Body of pancreas (tissue), 4 donors: Measurements from ENCODE around the gene BABAM2. TPM values are rescaled to one million over a fixed set of nuclear protein-coding genes. Genes with fewer than 3 reads are reported as not detected.
A peak's percentile ranks its signal among the peaks of the same experiment; 100 is the strongest.
"Not testable (repeated sequence)": the region's sequence is repeated elsewhere in the genome, so short reads cannot be mapped to it uniquely, and the experiment has no call there.

ENCODE experiments used
- ATAC-seq: fragments of 150-250 bp; one replicate; pipeline ENCODE4 v1.9.1; 2016
- DNase-seq, 4 donors: peaks; one replicate each; pipeline ENCODE4 v3.0.0-alpha.2; 2019
- H3K27ac ChIP-seq, 4 donors: fragments of 200-600 bp; sonication (generic); 1 replicate in 3 of 4; 2 replicates in 1 of 4; pipeline versions ENCODE4 v1.5.1 to v1.6.1; 2016 to 2019; ENCODE audit warnings: mild to moderate bottlenecking in 1 of 4, mixed read lengths in 1 of 4, moderate library complexity in 1 of 4
- H3K27me3 ChIP-seq, 2 donors: fragments of 200-600 bp; sonication (generic); one replicate each; pipeline ENCODE4 v1.6.0; 2016; ENCODE audit warnings: mild to moderate bottlenecking in 1 of 2
- H3K36me3 ChIP-seq, 2 donors: fragments of 200-600 bp; sonication (generic); replicated peaks in 1 of 2; 2 replicates each; pipeline ENCODE4 v1.5.1; 2016; ENCODE audit warnings: low read depth in 2 of 2; ENCODE audit not compliant: insufficient read depth in 1 of 2
- H3K4me1 ChIP-seq: fragments of 200-600 bp; sonication (generic); one replicate; pipeline ENCODE4 v1.6.0; 2016
- H3K4me3 ChIP-seq, 2 donors: fragments of 200-600 bp; sonication (generic); 1 replicate in 1 of 2; 2 replicates in 1 of 2; pipeline ENCODE4 v1.5.1; 2016 to 2019
- H3K9me3 ChIP-seq, 3 donors: fragments of 200-600 bp; sonication (generic); 1 replicate in 2 of 3; 2 replicates in 1 of 3; pipeline ENCODE4 v1.5.1; 2016
- POLR2A ChIP-seq, 3 donors: fragments of 450-650 bp; IDR thresholded peaks; one replicate each; pipeline ENCODE4 v1.6.1; 2016; ENCODE audit warnings: antibody characterized with exemption in 3 of 3, mild to moderate bottlenecking in 2 of 3
- WGBS, 2 donors: methylation state at CpG; one replicate each; pipeline ENCODE4 v1.1.5; 2017; 5-methylcytosine and 5-hydroxymethylcytosine counted together
- intact Hi-C: fragments of 100-400 bp; cut with DNase I; formaldehyde crosslinking; loops from one replicate; pipeline ENCODE4 v1.15.1; 2023
- total RNA-seq, 2 donors: library from RNA; depleted of rRNA; stranded (reverse); fragments of >200 nt; gene quantifications; one replicate each; pipeline ENCODE4 v1.1.0, GENCODE V29; 2016
- TF ChIP-seq, protein P1 (sequence below), 7 experiments: fragments of 450-650 bp in 4 of 7; fragments of 200-600 bp in 3 of 7; sonication (generic) in 3 of 7; IDR thresholded peaks; one replicate each; pipeline ENCODE4 v1.5.1; 2016 to 2019; ENCODE audit warnings: antibody characterized with exemption in 7 of 7

Gene BABAM2
- total RNA-seq, 2 donors from 2014 or later = 20.5 to 22.4 TPM

DNA sequence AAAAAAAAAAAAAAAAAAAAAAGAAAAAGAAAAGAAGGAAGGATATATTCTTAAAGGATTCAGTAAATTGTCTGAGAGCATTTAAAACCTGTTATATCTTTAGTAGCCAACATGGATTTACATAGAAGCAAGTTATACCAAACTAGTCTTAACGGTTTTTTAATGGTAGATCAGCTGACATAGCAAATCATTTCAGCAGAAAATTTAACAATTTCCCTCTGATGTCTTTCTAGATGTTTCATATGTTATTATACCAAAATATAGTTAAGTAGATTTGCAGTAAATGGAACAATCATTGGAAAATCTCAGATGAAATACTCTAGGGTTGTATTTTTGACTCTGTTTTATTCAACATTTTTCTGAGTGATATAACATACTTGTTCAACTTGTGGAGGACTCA, 72.9 kb downstream of the BABAM2 start:
- peaks cover 0 to under 1% (median 0%) of the 10 kb centered on the region in 3 donors for H3K9me3 ChIP-seq
- intact Hi-C loops = no loop called here
- DNase-seq (no peak), ATAC-seq (no peak)
- H3K27me3 ChIP-seq = no peaks in the 10 kb centered on the region
- H3K4me3 ChIP-seq = no peak overlapping the region
- peaks cover 24% of the 10 kb centered on the region for H3K4me1 ChIP-seq
- H3K36me3 ChIP-seq = no peaks in the 10 kb centered on the region
- no peak overlapping the region for H3K27ac ChIP-seq
- WGBS, 2 donors = 91 to 97% methylated on average over 1 of the region's 1 CpG
- TF ChIP-seq POLR2A (IDR thresholded peaks at IDR 0.05) = no peak

DNA sequence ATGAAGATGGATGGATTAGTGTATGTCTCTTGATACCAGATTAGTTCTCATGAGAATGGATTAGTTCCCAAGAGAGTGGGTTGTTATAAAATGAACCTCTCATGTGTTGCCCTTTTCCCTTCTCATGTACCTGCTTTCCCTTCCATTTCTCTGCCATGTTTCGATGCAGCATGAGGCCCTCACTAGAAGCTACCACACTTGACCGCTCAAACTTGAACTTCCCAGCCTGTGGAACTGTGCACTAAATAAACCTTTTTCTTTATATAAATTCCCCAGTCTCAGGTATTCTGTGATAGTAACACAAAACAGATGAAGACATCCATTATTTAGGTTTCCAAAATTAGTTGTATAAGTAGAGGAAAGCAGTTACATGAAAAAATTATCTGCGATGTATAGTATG, 73.5 kb downstream of the BABAM2 start:
- TF ChIP-seq, protein P1, sequence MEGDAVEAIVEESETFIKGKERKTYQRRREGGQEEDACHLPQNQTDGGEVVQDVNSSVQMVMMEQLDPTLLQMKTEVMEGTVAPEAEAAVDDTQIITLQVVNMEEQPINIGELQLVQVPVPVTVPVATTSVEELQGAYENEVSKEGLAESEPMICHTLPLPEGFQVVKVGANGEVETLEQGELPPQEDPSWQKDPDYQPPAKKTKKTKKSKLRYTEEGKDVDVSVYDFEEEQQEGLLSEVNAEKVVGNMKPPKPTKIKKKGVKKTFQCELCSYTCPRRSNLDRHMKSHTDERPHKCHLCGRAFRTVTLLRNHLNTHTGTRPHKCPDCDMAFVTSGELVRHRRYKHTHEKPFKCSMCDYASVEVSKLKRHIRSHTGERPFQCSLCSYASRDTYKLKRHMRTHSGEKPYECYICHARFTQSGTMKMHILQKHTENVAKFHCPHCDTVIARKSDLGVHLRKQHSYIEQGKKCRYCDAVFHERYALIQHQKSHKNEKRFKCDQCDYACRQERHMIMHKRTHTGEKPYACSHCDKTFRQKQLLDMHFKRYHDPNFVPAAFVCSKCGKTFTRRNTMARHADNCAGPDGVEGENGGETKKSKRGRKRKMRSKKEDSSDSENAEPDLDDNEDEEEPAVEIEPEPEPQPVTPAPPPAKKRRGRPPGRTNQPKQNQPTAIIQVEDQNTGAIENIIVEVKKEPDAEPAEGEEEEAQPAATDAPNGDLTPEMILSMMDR (IDR thresholded peaks at IDR 0.05) = no peak
- no peak for TF ChIP-seq POLR2A (IDR thresholded peaks at IDR 0.05)
- Histone ChIP-seq H3K4me3 (no peak overlapping the region), H3K4me1 (peaks cover 23% of the 10 kb centered on the region), H3K9me3 (peaks cover 0 to 6% (median 0%) of the 10 kb centered on the region in 3 donors), H3K27ac (no peak overlapping the region), H3K36me3 (no peaks in the 10 kb centered on the region), H3K27me3 (no peaks in the 10 kb centered on the region)
- intact Hi-C loops = no loop called here
- 65 to 100% methylated on average over 3 of the region's 3 CpGs for WGBS, 2 donors
- no peak for DNase-seq
- ATAC-seq = no peak

DNA sequence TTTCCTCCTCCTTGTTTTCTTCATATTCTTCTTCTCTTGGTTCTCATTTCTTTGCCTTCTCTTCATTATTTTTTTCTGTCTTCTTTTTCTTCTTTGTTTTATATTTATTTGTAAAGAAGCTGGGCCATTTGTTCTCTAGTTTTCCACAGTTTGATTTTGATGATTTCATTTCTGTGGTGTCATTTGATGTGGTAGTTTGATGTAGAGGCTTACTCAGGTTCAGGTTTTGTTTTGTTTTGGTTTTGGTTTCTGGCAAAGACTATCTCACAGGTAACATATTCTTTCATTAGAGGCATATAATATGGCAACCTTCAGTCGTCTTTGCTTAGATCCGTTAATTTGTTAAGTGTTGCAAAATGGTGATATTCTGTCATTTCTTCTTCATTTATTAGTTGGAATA, 75.3 kb downstream of the BABAM2 start:
- Histone ChIP-seq H3K4me1 (peaks cover 7% of the 10 kb centered on the region), H3K9me3 (peaks cover 0 to 7% (median 0%) of the 10 kb centered on the region in 3 donors), H3K27me3 (no peaks in the 10 kb centered on the region), H3K4me3 (no peak overlapping the region), H3K36me3 (no peaks in the 10 kb centered on the region), H3K27ac (no peak overlapping the region)
- TF ChIP-seq, protein P1 (IDR thresholded peaks at IDR 0.05) = no peak
- no peak for TF ChIP-seq POLR2A (IDR thresholded peaks at IDR 0.05)
- DNase-seq (no peak), ATAC-seq (no peak)
- intact Hi-C loops = no loop called here
- 87 to 89% methylated on average over 2 of the region's 2 CpGs for WGBS, 2 donors

DNA sequence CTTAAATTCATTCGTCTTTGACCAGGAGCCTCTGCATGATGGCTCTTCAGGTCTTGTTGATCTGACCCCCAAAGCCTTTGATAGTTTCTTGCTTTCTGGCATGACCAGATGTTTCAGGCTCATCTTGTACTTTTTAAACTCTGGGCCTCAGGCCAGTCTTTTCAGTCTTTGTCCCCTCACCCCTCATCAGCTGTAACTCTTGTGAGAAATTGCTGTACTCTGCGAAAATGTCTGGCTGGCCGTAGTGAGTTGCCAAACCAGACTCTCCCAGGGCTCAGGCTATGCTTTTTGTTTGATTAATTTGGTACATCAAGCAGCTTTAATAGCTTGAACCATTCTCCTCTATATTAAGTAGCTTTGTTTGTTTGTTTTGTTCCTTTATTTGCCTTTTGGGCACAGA, 75.9 kb downstream of the BABAM2 start:
- Histone ChIP-seq H3K9me3 (peaks cover 0 to 7% (median 0%) of the 10 kb centered on the region in 3 donors), H3K4me3 (no peak overlapping the region), H3K27me3 (no peaks in the 10 kb centered on the region), H3K36me3 (no peaks in the 10 kb centered on the region), H3K27ac (peak overlapping the region in 2 of 4 donors; percentile 11 to 13), H3K4me1 (peaks cover 7% of the 10 kb centered on the region)
- ATAC-seq = no peak
- 55 to 56% methylated on average over 3 of the region's 3 CpGs for WGBS, 2 donors
- peak in 2 of 4 donors; percentile 12 to 41 for DNase-seq
- intact Hi-C loops = no loop called here
- TF ChIP-seq, protein P1 (IDR thresholded peaks at IDR 0.05) = no peak
- TF ChIP-seq POLR2A (IDR thresholded peaks at IDR 0.05) = no peak

DNA sequence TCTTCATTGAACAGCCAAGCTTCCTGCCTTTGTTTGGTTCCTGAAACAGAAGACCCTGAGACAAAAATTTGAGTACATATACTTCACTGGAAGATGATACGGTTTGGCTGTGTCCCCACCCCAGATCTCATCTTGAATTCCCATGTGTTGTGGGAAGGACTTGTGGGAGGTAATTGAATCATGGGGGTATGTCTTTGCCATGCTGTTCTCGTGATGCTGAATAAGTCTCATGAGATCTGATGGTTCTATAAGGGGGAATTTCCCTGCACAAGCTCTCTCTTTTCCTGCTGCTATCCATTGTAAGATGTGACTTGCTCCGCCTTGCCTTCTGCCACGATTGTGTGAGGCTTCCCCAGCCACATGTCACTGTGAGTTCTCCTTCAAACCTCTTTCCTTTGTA, 76.5 kb downstream of the BABAM2 start:
- TF ChIP-seq, protein P1 (IDR thresholded peaks at IDR 0.05) = no peak
- TF ChIP-seq POLR2A (IDR thresholded peaks at IDR 0.05) = no peak
- H3K4me3 ChIP-seq = no peak overlapping the region
- H3K4me1 ChIP-seq = peaks cover 7% of the 10 kb centered on the region
- peak overlapping the region in 1 of 4 donors; percentile 13 for H3K27ac ChIP-seq
- peaks cover 0 to 7% (median 0%) of the 10 kb centered on the region in 3 donors for H3K9me3 ChIP-seq
- ATAC-seq = no peak
- H3K27me3 ChIP-seq = no peaks in the 10 kb centered on the region
- no peak for DNase-seq
- intact Hi-C loops = no loop called here
- WGBS, 2 donors = 83 to 97% methylated on average over 4 of the region's 4 CpGs
- no peaks in the 10 kb centered on the region for H3K36me3 ChIP-seq

DNA sequence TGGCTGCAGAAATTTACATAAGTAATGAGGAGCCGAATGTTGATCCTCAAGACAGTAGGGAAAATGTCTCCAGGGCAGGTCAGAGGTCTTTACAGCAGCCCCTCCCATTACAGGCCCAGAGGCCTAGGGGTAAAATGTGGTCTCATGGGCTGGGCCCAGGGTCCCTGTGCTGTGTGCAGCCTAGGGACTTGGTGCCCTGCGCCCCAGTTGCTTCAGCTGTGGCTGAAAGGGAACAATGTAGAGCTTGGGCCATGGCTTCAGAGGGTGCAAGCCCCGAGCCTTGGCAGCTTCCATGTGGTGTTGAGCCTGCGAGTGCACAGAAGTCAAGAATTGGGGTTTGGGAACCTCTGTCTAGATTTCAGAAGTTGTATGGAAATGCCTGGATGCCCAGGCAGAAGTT, 77.5 kb downstream of the BABAM2 start:
- H3K27me3 ChIP-seq, H3K27ac ChIP-seq, intact Hi-C loops, H3K4me3 ChIP-seq, H3K36me3 ChIP-seq, DNase-seq, H3K9me3 ChIP-seq, ATAC-seq, H3K4me1 ChIP-seq: not testable (repeated sequence)
- WGBS, 2 donors = 98 to 100% methylated on average over 3 to 4 of the region's 4 CpGs

DNA sequence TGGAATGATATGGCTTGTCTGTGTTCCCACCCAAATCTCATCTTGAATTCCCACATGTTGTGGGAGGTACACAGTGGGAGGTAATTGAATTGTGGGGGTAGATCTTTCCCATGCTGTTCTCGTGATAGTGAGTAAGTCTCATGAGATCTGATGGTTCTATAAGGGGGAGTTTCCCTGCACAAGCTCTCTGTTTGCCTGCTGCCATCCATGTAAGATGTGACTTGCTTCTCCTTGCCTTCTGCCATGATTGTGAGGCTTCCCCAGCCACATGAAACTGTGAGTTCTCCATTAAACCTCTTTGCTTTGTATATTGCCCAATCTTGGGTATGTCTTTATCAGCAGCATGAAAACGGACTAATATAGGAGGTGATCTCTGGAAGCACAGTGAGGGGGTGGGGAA, 78.4 kb downstream of the BABAM2 start:
- H3K27ac ChIP-seq, DNase-seq, H3K9me3 ChIP-seq, H3K27me3 ChIP-seq, ATAC-seq, H3K4me3 ChIP-seq, H3K4me1 ChIP-seq, intact Hi-C loops, H3K36me3 ChIP-seq: not testable (repeated sequence)
- 86 to 90% methylated on average over 2 of the region's 2 CpGs for WGBS, 2 donors
